ENCODE results near the gene RASAL2. TPM values are rescaled to one million over a fixed set of nuclear protein-coding genes. Genes with fewer than 3 reads are reported as not detected.

RASAL2 gene
- total RNA-seq, 2 experiments from 2014 or later: not detected

DNA sequence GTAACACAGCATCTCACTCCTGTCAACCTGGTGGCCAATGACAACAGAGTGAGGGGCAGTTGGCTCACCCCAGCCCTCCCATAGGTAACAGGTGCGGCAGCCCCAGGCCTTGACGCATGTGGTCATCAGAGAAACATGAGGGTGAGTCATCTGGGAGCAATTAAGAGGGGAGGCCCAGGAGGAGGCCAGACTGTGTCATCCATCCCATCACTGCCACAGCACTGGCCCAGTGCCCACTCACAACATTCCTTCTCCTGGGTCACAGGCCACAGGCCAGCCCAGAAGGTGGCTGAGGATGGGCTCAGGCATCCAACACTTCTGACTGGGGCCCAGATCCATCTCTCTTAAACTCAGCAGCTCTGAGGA, 436.1 kb downstream of the RASAL2 start:
- H3K27ac Mint-ChIP-seq: no peak overlapping the region
- H3K27me3 Mint-ChIP-seq: no peaks in the 10 kb centered on the region
- ChIA-PET POLR2A (no interaction called here), CTCF (no interaction called here)
- H3K4me1 Mint-ChIP-seq: no peaks in the 10 kb centered on the region
- no peak overlapping the region for H3K4me3 Mint-ChIP-seq
- H3K9me3 Mint-ChIP-seq: no peaks in the 10 kb centered on the region
- no peak for DNase-seq
- no peaks in the 10 kb centered on the region for H3K36me3 Mint-ChIP-seq (ENCODE audit: low read depth)

DNA sequence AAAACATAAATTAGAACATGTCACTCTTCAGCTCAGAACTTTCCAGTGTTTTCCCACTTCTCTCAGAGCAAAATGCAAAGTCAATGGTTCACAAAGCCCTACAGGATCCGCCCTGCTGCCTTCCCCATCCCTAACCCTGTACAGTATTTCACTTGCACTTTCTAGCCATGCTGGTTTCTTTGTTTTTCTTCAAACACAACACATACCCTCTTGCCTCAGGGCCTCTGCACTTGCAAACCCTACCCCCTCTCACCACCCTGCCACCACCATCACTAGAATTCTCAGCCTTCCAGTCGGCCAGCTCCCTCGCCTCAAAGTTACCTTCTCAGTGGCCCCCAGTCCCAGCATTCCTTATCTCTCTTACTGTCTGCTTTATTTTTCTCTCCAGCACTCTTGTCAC, 436.6 kb downstream of the RASAL2 start:
- Mint-ChIP-seq H3K27me3 (no peaks in the 10 kb centered on the region), H3K4me1 (no peaks in the 10 kb centered on the region), H3K36me3 (ENCODE audit: low read depth) (no peaks in the 10 kb centered on the region), H3K4me3 (no peak overlapping the region), H3K27ac (no peak overlapping the region), H3K9me3 (no peaks in the 10 kb centered on the region)
- POLR2A ChIA-PET: no interaction called here
- no peak for DNase-seq
- CTCF ChIA-PET: no interaction called here

DNA sequence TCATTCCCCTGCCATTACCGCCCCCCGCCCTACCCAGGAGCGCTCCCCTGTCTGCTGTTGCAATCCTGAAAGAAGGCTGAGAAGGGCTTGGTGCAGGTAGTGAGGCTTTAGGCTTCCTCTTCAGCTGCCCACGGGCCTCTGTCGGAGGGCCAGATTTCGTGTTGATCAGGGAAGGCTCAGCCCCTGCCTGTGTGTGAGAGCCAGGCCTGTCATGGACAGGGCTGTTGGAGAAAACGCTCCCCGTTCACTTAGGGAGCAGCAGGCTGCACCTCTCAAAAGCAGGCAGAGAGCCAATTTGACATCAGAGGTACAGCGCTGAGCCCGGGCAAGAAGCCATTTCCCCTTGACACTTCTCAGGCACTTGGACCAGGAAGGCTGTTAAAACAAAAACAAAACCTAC, 438.0 kb downstream of the RASAL2 start:
- no peak overlapping the region for H3K4me3 Mint-ChIP-seq
- CTCF ChIA-PET: interaction anchor here (0.7 to 2.7 kb wide), 11 partner anchors 10 to 471 kb away, joined by 3 to 19 read pairs (median 4); partner anchors contain the start of gene TEX35
- no peak overlapping the region for H3K27ac Mint-ChIP-seq
- POLR2A ChIA-PET: no interaction called here
- H3K27me3 Mint-ChIP-seq: no peaks in the 10 kb centered on the region
- no peaks in the 10 kb centered on the region for H3K4me1 Mint-ChIP-seq
- H3K9me3 Mint-ChIP-seq: no peaks in the 10 kb centered on the region
- no peak for DNase-seq
- H3K36me3 Mint-ChIP-seq (ENCODE audit: low read depth): no peaks in the 10 kb centered on the region

DNA sequence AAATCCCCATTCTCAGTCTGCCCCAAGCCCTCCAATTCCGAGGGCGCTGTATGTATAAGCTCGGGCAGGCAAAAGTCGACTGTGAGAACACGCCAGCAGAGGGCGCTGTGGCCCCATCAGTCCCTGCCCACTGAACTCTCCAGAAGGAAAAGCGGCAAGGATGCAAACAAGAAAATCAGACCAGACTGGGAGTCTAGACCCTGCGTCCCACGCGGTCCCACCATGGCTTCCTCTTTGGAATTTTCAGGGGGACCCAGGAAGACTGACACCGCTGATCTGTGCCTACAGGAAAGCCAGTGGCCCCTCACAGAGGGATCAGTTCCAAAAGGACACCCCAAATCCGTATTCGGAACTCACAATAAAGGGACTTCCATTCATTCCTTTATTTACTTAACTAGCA, 438.5 kb downstream of the RASAL2 start:
- no peak overlapping the region for H3K27ac Mint-ChIP-seq
- no peaks in the 10 kb centered on the region for H3K9me3 Mint-ChIP-seq
- ChIA-PET POLR2A (no interaction called here), CTCF (interaction anchor here (0.7 to 2.7 kb wide), 12 partner anchors 9 to 497 kb away, joined by 3 to 19 read pairs (median 4); partner anchors contain the start of gene TEX35)
- H3K4me3 Mint-ChIP-seq: no peak overlapping the region
- DNase-seq: peak; percentile 76
- no peaks in the 10 kb centered on the region for H3K4me1 Mint-ChIP-seq
- H3K27me3 Mint-ChIP-seq: no peaks in the 10 kb centered on the region
- no peaks in the 10 kb centered on the region for H3K36me3 Mint-ChIP-seq (ENCODE audit: low read depth)

DNA sequence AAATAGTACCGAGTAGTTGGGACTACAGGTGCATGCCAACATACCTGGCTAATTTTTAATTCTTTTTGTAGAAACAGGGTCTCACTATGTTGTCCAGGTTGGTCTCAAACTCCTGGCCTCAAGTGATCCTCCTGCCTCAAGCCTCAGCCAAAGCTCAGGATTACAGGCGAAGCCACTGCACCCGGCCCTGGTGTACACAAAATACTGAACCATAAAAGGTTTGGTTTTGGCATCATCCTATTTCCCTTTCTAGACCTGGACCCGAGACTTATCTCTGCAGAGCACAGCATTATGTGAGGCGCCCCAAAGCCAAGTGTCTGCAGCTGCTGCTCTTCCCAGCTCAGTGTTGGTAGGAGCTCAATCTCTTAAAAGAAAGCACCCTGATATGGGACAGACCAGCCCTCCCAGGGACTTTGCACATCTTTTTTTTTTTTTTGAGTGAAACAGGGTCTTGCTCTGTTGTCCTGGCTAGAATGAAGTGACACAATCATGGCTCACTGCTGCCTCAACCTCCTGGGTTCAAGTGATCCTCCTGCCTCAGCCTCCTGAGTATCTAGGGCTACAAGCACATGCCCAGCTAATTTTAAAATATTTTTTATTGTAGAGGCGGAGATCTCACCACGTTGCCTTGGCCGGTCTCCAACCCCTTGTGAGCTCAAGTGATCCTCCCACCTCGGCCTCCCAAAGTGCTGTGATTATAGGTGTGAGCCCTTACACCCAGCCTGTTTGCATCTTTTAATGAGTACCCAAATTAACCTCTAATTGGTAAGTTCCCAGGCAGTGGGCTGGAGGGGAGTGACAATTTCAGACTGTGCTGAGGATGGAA, 439.4 kb downstream of the RASAL2 start:
- CTCF ChIA-PET: interaction anchor here (0.9 to 2.7 kb wide), 8 partner anchors 8 to 496 kb away, joined by 3 to 19 read pairs (median 4); no protein-coding TSS in a partner anchor
- Mint-ChIP-seq H3K9me3 (no peaks in the 10 kb centered on the region), H3K4me3 (no peak overlapping the region), H3K27ac (no peak overlapping the region), H3K27me3 (no peaks in the 10 kb centered on the region), H3K36me3 (ENCODE audit: low read depth) (no peaks in the 10 kb centered on the region), H3K4me1 (no peaks in the 10 kb centered on the region)
- no peak for DNase-seq
- POLR2A ChIA-PET: no interaction called here

Other genes starting within 250 kb of the RASAL2 start
- gene SEC16B, start 124.0 kb upstream of the RASAL2 start, total RNA-seq: not detected

All from activated CD4-positive, alpha-beta memory T cell treated with anti-CD3 and anti-CD28 coated beads, Interleukin-2, amount 10 ng/mL, durations not matched to agents 7 days and 5 days (primary cell).